ENCODE data around the gene ADPRHL1.

The ADPRHL1 gene

GRCh38 chr13:113468472-113469201 lies 15.3 kb upstream of the ADPRHL1 start:
- H3K36me3 ChIP-seq (ENCODE audit: insufficient read depth), result no peaks in the 10 kb centered on the region
- no peak overlapping the region for H2AFZ ChIP-seq (ENCODE audit: low read depth)
- H3K27me3 ChIP-seq (ENCODE audit: insufficient read depth, low read depth), result no peaks in the 10 kb centered on the region
- no peaks in the 10 kb centered on the region for H4K20me1 ChIP-seq (ENCODE audit: insufficient read depth)
- H3K9ac ChIP-seq, result no peak overlapping the region
- no peak overlapping the region for H3K27ac ChIP-seq
- no peak overlapping the region for H3K4me2 ChIP-seq
- no peaks in the 10 kb centered on the region for H3K4me1 ChIP-seq (ENCODE audit: low read depth, poor library complexity, severe bottlenecking)
- no peaks in the 10 kb centered on the region for H3K79me2 ChIP-seq (ENCODE audit: insufficient read depth, low read depth)
- H3K4me3 ChIP-seq (IDR thresholded peaks at IDR 0.05; ENCODE audit: insufficient read depth, low read depth, low read length), result no peak overlapping the region
- TF ChIP-seq CTCF (conservative IDR thresholded peaks at IDR 0.05; ENCODE audit: low read depth, low read length), result no peak

- Histone ChIP-seq H3K4me3 (IDR thresholded peaks at IDR 0.05; ENCODE audit: insufficient read depth, low read depth, low read length) (no peak overlapping the region), H3K9ac (no peak overlapping the region), H3K36me3 (ENCODE audit: insufficient read depth) (no peaks in the 10 kb centered on the region), H3K4me1 (ENCODE audit: low read depth, poor library complexity, severe bottlenecking) (no peaks in the 10 kb centered on the region), H3K79me2 (ENCODE audit: insufficient read depth, low read depth) (no peaks in the 10 kb centered on the region), H3K27me3 (ENCODE audit: insufficient read depth, low read depth) (no peaks in the 10 kb centered on the region), H3K27ac (no peak overlapping the region), H4K20me1 (ENCODE audit: insufficient read depth) (no peaks in the 10 kb centered on the region), H2AFZ (ENCODE audit: low read depth) (no peak overlapping the region), H3K4me2 (no peak overlapping the region)
- TF ChIP-seq CTCF (conservative IDR thresholded peaks at IDR 0.05; ENCODE audit: low read depth, low read length), result no peak
Measured at GRCh38 chr13:113468029-113468428, 14.7 kb upstream of the ADPRHL1 start.

GRCh38 chr13:113466383-113466782 lies 13.1 kb upstream of the ADPRHL1 start:
- Histone ChIP-seq H2AFZ (ENCODE audit: low read depth) (no peak overlapping the region), H3K27me3 (ENCODE audit: insufficient read depth, low read depth) (no peaks in the 10 kb centered on the region), H3K27ac (no peak overlapping the region), H3K4me2 (no peak overlapping the region), H4K20me1 (ENCODE audit: insufficient read depth) (no peaks in the 10 kb centered on the region), H3K79me2 (ENCODE audit: insufficient read depth, low read depth) (no peaks in the 10 kb centered on the region), H3K9ac (no peak overlapping the region), H3K4me1 (ENCODE audit: low read depth, poor library complexity, severe bottlenecking) (no peaks in the 10 kb centered on the region), H3K36me3 (ENCODE audit: insufficient read depth) (no peaks in the 10 kb centered on the region), H3K4me3 (IDR thresholded peaks at IDR 0.05; ENCODE audit: insufficient read depth, low read depth, low read length) (no peak overlapping the region)
- no peak for TF ChIP-seq CTCF (conservative IDR thresholded peaks at IDR 0.05; ENCODE audit: low read depth, low read length)

- H3K4me1 ChIP-seq (ENCODE audit: low read depth, poor library complexity, severe bottlenecking), result no peaks in the 10 kb centered on the region
- H3K27ac ChIP-seq, result no peak overlapping the region
- no peak for TF ChIP-seq CTCF (conservative IDR thresholded peaks at IDR 0.05; ENCODE audit: low read depth, low read length)
- H3K79me2 ChIP-seq (ENCODE audit: insufficient read depth, low read depth), result no peaks in the 10 kb centered on the region
- no peak overlapping the region for H3K9ac ChIP-seq
- no peaks in the 10 kb centered on the region for H3K27me3 ChIP-seq (ENCODE audit: insufficient read depth, low read depth)
- H2AFZ ChIP-seq (ENCODE audit: low read depth), result no peak overlapping the region
- H3K36me3 ChIP-seq (ENCODE audit: insufficient read depth), result no peaks in the 10 kb centered on the region
- H3K4me3 ChIP-seq (IDR thresholded peaks at IDR 0.05; ENCODE audit: insufficient read depth, low read depth, low read length), result no peak overlapping the region
- H3K4me2 ChIP-seq, result no peak overlapping the region
- no peaks in the 10 kb centered on the region for H4K20me1 ChIP-seq (ENCODE audit: insufficient read depth)
Measured at GRCh38 chr13:113465300-113465699, 12.0 kb upstream of the ADPRHL1 start.

Data from KMS-11 (cell line).